GM18511 (cell line): Measurements from ENCODE around the gene PASK.

Experiments
- ATAC-seq: cut with Tn5 transposase; IDR thresholded peaks from one replicate; pipeline ENCODE4 v1.9.1; 2021; ENCODE audit warnings: mild to moderate bottlenecking, moderate library complexity; ENCODE audit not compliant: unreplicated experiment

PASK gene

GRCh38 chr2:241088376-241088775 is 60.9 kb downstream of the PASK start:
- ATAC-seq = no peak

GRCh38 chr2:241087420-241088268 is 61.6 kb downstream of the PASK start:
- no peak for ATAC-seq

GRCh38 chr2:241084856-241085444 is 64.3 kb downstream of the PASK start:
- ATAC-seq = no peak

GRCh38 chr2:241083091-241083415 is 66.2 kb downstream of the PASK start:
- no peak for ATAC-seq

- no peak for ATAC-seq
These were observed 66.8 kb downstream of the PASK start for GRCh38 chr2:241082341-241083090.

GRCh38 chr2:241081643-241082340 is 67.5 kb downstream of the PASK start:
- ATAC-seq = no peak

- ATAC-seq = no peak
These were observed 68.1 kb downstream of the PASK start for GRCh38 chr2:241081190-241081642.

GRCh38 chr2:241080405-241081189 is 68.7 kb downstream of the PASK start:
- no peak for ATAC-seq

- ATAC-seq = no peak
These were observed 74.3 kb downstream of the PASK start for GRCh38 chr2:241074901-241075540.

- ATAC-seq = no peak
These were observed 75.0 kb downstream of the PASK start for GRCh38 chr2:241074065-241074818.

- no peak for ATAC-seq
These were observed 75.9 kb downstream of the PASK start for GRCh38 chr2:241073166-241074064.

- no peak for ATAC-seq
These were observed 76.6 kb downstream of the PASK start for GRCh38 chr2:241072553-241073165.

GRCh38 chr2:241072151-241072550 is 77.1 kb downstream of the PASK start:
- ATAC-seq = no peak

GRCh38 chr2:241071677-241072111 is 77.6 kb downstream of the PASK start:
- ATAC-seq = no peak

- no peak for ATAC-seq
These were observed 78.2 kb downstream of the PASK start for GRCh38 chr2:241070811-241071676.

- ATAC-seq = no peak
These were observed 78.9 kb downstream of the PASK start for GRCh38 chr2:241070361-241070760.

GRCh38 chr2:241069821-241070281 is 79.4 kb downstream of the PASK start:
- ATAC-seq = no peak
